GM12875 (cell line): Measurements from ENCODE around the gene CCNI.
"Not testable (repeated sequence)": the region's sequence is repeated elsewhere in the genome, so short reads cannot be mapped to it uniquely, and the experiment has no call there.

Source experiments
- H3K4me3 ChIP-seq: one replicate; pipeline ENCODE4 v1.5.1; 2011; ENCODE audit warnings: low read depth, low read length, control low read depth
- CTCF ChIP-seq: IDR thresholded peaks from 2 replicates; pipeline ENCODE4 v1.5.1; 2011; ENCODE audit warnings: low read depth, mild to moderate bottlenecking, control low read depth, inconsistent platforms, low read length, moderate library complexity, borderline replicate concordance; ENCODE audit not compliant: insufficient read depth

CCNI gene

GRCh38 chr4:77094496-77094895, 18.7 kb upstream of the CCNI start:
- no peak for TF ChIP-seq CTCF
- no peak overlapping the region for H3K4me3 ChIP-seq

- no peak overlapping the region for H3K4me3 ChIP-seq
Observed at GRCh38 chr4:77093401-77093800, 17.6 kb upstream of the CCNI start.

GRCh38 chr4:77092975-77093374, 17.2 kb upstream of the CCNI start:
- no peak overlapping the region for H3K4me3 ChIP-seq
- no peak for TF ChIP-seq CTCF

More at GRCh38 chr4:77093401-77093800, 17.6 kb upstream of the CCNI start:
- no peak for TF ChIP-seq CTCF

- no peak overlapping the region for H3K4me3 ChIP-seq
- TF ChIP-seq CTCF = no peak
Observed at GRCh38 chr4:77089866-77090265, 14.1 kb upstream of the CCNI start.

GRCh38 chr4:77087027-77087426, 11.2 kb upstream of the CCNI start:
- H3K4me3 ChIP-seq = not testable (repeated sequence)

GRCh38 chr4:77084019-77084639, 8.3 kb upstream of the CCNI start:
- H3K4me3 ChIP-seq = no peak overlapping the region
- no peak for TF ChIP-seq CTCF

- H3K4me3 ChIP-seq = no peak overlapping the region
- TF ChIP-seq CTCF = no peak
Observed at GRCh38 chr4:77082886-77083608, 7.3 kb upstream of the CCNI start.

GRCh38 chr4:77080806-77081205, 5.0 kb upstream of the CCNI start:
- not testable (repeated sequence) for H3K4me3 ChIP-seq
